Ascending aorta (tissue), 2 donors: ENCODE data around the gene MAN2A1. TPM values are rescaled to one million over a fixed set of nuclear protein-coding genes. Genes with fewer than 3 reads are reported as not detected.

Source experiments
- DNase-seq, 2 donors: peaks; one replicate each; pipeline ENCODE4 v3.0.0-alpha.2; 2019; ENCODE audit warnings: low spot score in 2 of 2
- H3K27ac ChIP-seq, 2 donors: fragments of 200-600 bp; sonication (generic); one replicate each; pipeline ENCODE4 v1.5.1; 2016 to 2017; ENCODE audit warnings: mild to moderate bottlenecking in 1 of 2
- H3K27me3 ChIP-seq: fragments of 200-600 bp; sonication (generic); one replicate; pipeline ENCODE4 v1.5.1; 2017
- H3K36me3 ChIP-seq, 2 donors: fragments of 200-600 bp; sonication (generic); one replicate each; pipeline ENCODE4 v1.5.1; 2016
- H3K4me1 ChIP-seq, 2 donors: fragments of 200-600 bp; sonication (generic); one replicate each; pipeline ENCODE4 v1.5.1; 2016 to 2017; ENCODE audit warnings: mild to moderate bottlenecking in 1 of 2
- H3K4me3 ChIP-seq, 2 donors: fragments of 200-600 bp; sonication (generic); one replicate each; pipeline ENCODE4 v1.5.1; 2016 to 2017; ENCODE audit warnings: mild to moderate bottlenecking in 1 of 2
- H3K9me3 ChIP-seq, 2 donors: fragments of 200-600 bp; sonication (generic); one replicate each; pipeline ENCODE4 v1.5.1; 2016
- CTCF ChIP-seq, 3 experiments: fragments of 200-600 bp in 2 of 3; fragments of 450-650 bp in 1 of 3; sonication (generic) in 2 of 3; IDR thresholded peaks; one replicate each; pipeline ENCODE4 v1.5.1; 2016 to 2019; ENCODE audit warnings: antibody characterized with exemption in 3 of 3, mild to moderate bottlenecking in 1 of 3, moderate library complexity in 1 of 3
- intact Hi-C: fragments of 100-400 bp; cut with DNase I; formaldehyde crosslinking; loops from one replicate; pipeline ENCODE4 v1.15.1; 2023
- total RNA-seq: library from RNA; depleted of rRNA; stranded (reverse); fragments of >200 nt; gene quantifications from one replicate; pipeline ENCODE4 v1.1.0, GENCODE V29; 2016

Gene MAN2A1
- total RNA-seq, 1 donor from 2014 or later, result 37.0 TPM

- DNase-seq, result no peak
- Histone ChIP-seq H3K27me3 (no peaks in the 10 kb centered on the region), H3K4me1 (peaks cover 10 to 38% of the 10 kb centered on the region in 2 donors), H3K9me3 (no peaks in the 10 kb centered on the region), H3K36me3 (no peaks in the 10 kb centered on the region), H3K4me3 (no peak overlapping the region), H3K27ac (peak overlapping the region; percentile 36 to 48)
- no peak for TF ChIP-seq CTCF (IDR thresholded peaks at IDR 0.05)
- intact Hi-C loops, result no loop called here
These were observed 53.4 kb downstream of the MAN2A1 start for GRCh38 chr5:109743041-109743531.

GRCh38 chr5:109743770-109744212 is 54.1 kb downstream of the MAN2A1 start:
- intact Hi-C loops, result loop anchor here (2.0 kb wide), 1 partner anchor 53 kb away; no protein-coding TSS in a partner anchor
- peak overlapping the region; percentile 36 to 48 for H3K27ac ChIP-seq
- H3K4me3 ChIP-seq, result no peak overlapping the region
- no peaks in the 10 kb centered on the region for H3K36me3 ChIP-seq
- peaks cover 10 to 36% of the 10 kb centered on the region in 2 donors for H3K4me1 ChIP-seq
- H3K27me3 ChIP-seq, result no peaks in the 10 kb centered on the region
- DNase-seq, result peak in 1 of 2 donors; percentile 61
- TF ChIP-seq CTCF (IDR thresholded peaks at IDR 0.05), result no peak
- H3K9me3 ChIP-seq, result no peaks in the 10 kb centered on the region

GRCh38 chr5:109744261-109744660 is 54.5 kb downstream of the MAN2A1 start:
- no peaks in the 10 kb centered on the region for H3K9me3 ChIP-seq
- DNase-seq, result no peak
- intact Hi-C loops, result loop anchor here (2.0 kb wide), 1 partner anchor 53 kb away; no protein-coding TSS in a partner anchor
- no peaks in the 10 kb centered on the region for H3K36me3 ChIP-seq
- TF ChIP-seq CTCF (IDR thresholded peaks at IDR 0.05), result no peak
- H3K4me3 ChIP-seq, result no peak overlapping the region
- H3K27ac ChIP-seq, result peak overlapping the region in 1 of 2 donors; percentile 19
- H3K27me3 ChIP-seq, result no peaks in the 10 kb centered on the region
- peaks cover 10 to 35% of the 10 kb centered on the region in 2 donors for H3K4me1 ChIP-seq

GRCh38 chr5:109748546-109748945 is 58.8 kb downstream of the MAN2A1 start:
- Histone ChIP-seq H3K27me3 (no peaks in the 10 kb centered on the region), H3K4me3 (no peak overlapping the region), H3K36me3 (no peaks in the 10 kb centered on the region), H3K4me1 (peaks cover 4 to 10% of the 10 kb centered on the region in 2 donors), H3K9me3 (no peaks in the 10 kb centered on the region), H3K27ac (no peak overlapping the region)
- DNase-seq, result no peak
- no peak for TF ChIP-seq CTCF (IDR thresholded peaks at IDR 0.05)
- intact Hi-C loops, result no loop called here

- H3K4me1 ChIP-seq, result no peaks in the 10 kb centered on the region
- H3K9me3 ChIP-seq, result no peaks in the 10 kb centered on the region
- no peak for TF ChIP-seq CTCF (IDR thresholded peaks at IDR 0.05)
- intact Hi-C loops, result no loop called here
- DNase-seq, result no peak
- no peak overlapping the region for H3K4me3 ChIP-seq
- no peaks in the 10 kb centered on the region for H3K27me3 ChIP-seq
- no peak overlapping the region for H3K27ac ChIP-seq
- H3K36me3 ChIP-seq, result no peaks in the 10 kb centered on the region
These were observed 60.7 kb downstream of the MAN2A1 start for GRCh38 chr5:109750463-109750862.

- intact Hi-C loops, result no loop called here
- Histone ChIP-seq H3K4me1 (no peaks in the 10 kb centered on the region), H3K27ac (no peak overlapping the region), H3K36me3 (peaks cover 0 to 4% of the 10 kb centered on the region in 2 donors), H3K27me3 (no peaks in the 10 kb centered on the region), H3K4me3 (no peak overlapping the region), H3K9me3 (no peaks in the 10 kb centered on the region)
- no peak for TF ChIP-seq CTCF (IDR thresholded peaks at IDR 0.05)
- DNase-seq, result no peak
These were observed 63.6 kb downstream of the MAN2A1 start for GRCh38 chr5:109753279-109753678.
